ENCODE data around the gene NRDC.

- TF ChIP-seq EZH2 (IDR thresholded peaks at IDR 0.05) = no peak
- TF ChIP-seq POLR2AphosphoS5 (IDR thresholded peaks at IDR 0.05; ENCODE audit: borderline replicate concordance, low read depth, low read length) = no peak
- TF ChIP-seq FOXP2 (optimal IDR thresholded peaks at IDR 0.05; ENCODE audit: control extremely low read depth, extremely low read length, insufficient read depth) = no peak
Measured at GRCh38 chr1:51837243-51837642, 41.3 kb downstream of the NRDC start.

Measured in SK-N-MC (cell line).